ENCODE results near the gene SYNDIG1. TPM values are rescaled to one million over a fixed set of nuclear protein-coding genes. Genes with fewer than 3 reads are reported as not detected.

Gene SYNDIG1
- total RNA-seq, 2 experiments from 2014 or later = not detected

- DNase-seq = no peak
- ATAC-seq = no peak
- Mint-ChIP-seq H3K27ac (no peak overlapping the region), H3K4me3 (no peak overlapping the region), H3K36me3 (no peaks in the 10 kb centered on the region), H3K27me3 (no peaks in the 10 kb centered on the region), H3K9me3 (ENCODE audit: low read depth) (no peaks in the 10 kb centered on the region), H3K4me1 (no peaks in the 10 kb centered on the region)
- CTCF ChIA-PET = no interaction called here
These were observed 210.1 kb downstream of the SYNDIG1 start for GRCh38 chr20:24679448-24680047.

DNA sequence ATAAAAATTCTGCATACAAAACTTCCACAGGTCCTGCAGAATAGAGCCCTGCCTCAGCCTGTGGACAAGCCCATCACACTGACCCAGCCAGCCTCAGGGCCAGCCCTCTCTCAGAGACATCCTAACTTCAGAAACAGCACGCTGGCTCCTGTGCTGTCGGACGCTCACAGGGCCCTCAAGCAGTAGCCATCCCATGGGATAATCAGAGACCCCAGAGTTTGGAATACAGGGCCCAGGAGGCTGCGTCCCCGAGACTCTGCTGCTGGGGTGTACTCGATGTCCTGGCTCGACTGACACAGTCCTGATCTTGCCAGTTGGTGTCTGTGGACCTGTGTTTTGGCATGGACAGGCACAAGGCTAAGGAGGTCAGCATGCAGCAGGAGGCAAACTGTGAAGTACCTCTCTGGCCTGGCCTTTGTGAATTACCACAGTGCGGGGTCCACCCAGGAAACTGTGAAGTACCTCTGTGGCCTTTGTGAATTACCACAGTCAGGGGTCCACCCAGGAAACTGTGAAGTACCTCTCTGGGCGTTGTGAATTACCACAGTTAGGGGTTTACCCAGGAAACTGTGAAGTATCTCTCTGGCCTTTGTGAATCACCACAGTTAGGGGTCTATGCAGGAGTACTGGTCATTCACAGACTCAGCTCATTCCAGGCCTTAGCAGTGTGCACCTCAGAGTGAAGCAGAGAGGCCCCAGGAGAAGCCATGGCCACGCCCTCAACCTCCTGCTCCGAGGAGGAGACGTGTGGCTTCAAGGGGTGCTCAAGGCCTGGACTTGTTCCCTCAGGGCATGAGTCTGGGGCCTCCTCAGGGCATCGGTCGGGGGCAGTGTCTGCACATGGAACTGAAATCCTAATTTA is 212.4 kb downstream of the SYNDIG1 start:
- Mint-ChIP-seq H3K9me3 (ENCODE audit: low read depth) (no peaks in the 10 kb centered on the region), H3K27me3 (no peaks in the 10 kb centered on the region), H3K4me1 (no peaks in the 10 kb centered on the region), H3K27ac (no peak overlapping the region), H3K4me3 (no peak overlapping the region), H3K36me3 (no peaks in the 10 kb centered on the region)
- ATAC-seq = no peak
- DNase-seq = no peak
- CTCF ChIA-PET = no interaction called here

- DNase-seq (no peak), ATAC-seq (no peak)
- Mint-ChIP-seq H3K4me3 (no peak overlapping the region), H3K9me3 (ENCODE audit: low read depth) (no peaks in the 10 kb centered on the region), H3K27me3 (peaks cover 2% of the 10 kb centered on the region), H3K27ac (no peak overlapping the region), H3K36me3 (no peaks in the 10 kb centered on the region), H3K4me1 (no peaks in the 10 kb centered on the region)
- CTCF ChIA-PET = no interaction called here
These were observed 213.1 kb downstream of the SYNDIG1 start for GRCh38 chr20:24682496-24682985.

- ATAC-seq = no peak
- CTCF ChIA-PET = no interaction called here
These were observed 214.2 kb downstream of the SYNDIG1 start for GRCh38 chr20:24683676-24684075.

GRCh38 chr20:24684421-24684871 is 215.0 kb downstream of the SYNDIG1 start:
- Mint-ChIP-seq H3K27ac (no peak overlapping the region), H3K27me3 (peaks cover 7% of the 10 kb centered on the region), H3K9me3 (ENCODE audit: low read depth) (no peaks in the 10 kb centered on the region), H3K4me3 (no peak overlapping the region), H3K36me3 (no peaks in the 10 kb centered on the region), H3K4me1 (no peaks in the 10 kb centered on the region)
- CTCF ChIA-PET = no interaction called here
- DNase-seq (no peak), ATAC-seq (no peak)

More at GRCh38 chr20:24683676-24684075, 214.2 kb downstream of the SYNDIG1 start:
- no peaks in the 10 kb centered on the region for H3K36me3 Mint-ChIP-seq
- no peak for DNase-seq
- H3K9me3 Mint-ChIP-seq (ENCODE audit: low read depth) = no peaks in the 10 kb centered on the region
- no peaks in the 10 kb centered on the region for H3K4me1 Mint-ChIP-seq
- peaks cover 6% of the 10 kb centered on the region for H3K27me3 Mint-ChIP-seq
- H3K4me3 Mint-ChIP-seq = no peak overlapping the region
- no peak overlapping the region for H3K27ac Mint-ChIP-seq

DNA sequence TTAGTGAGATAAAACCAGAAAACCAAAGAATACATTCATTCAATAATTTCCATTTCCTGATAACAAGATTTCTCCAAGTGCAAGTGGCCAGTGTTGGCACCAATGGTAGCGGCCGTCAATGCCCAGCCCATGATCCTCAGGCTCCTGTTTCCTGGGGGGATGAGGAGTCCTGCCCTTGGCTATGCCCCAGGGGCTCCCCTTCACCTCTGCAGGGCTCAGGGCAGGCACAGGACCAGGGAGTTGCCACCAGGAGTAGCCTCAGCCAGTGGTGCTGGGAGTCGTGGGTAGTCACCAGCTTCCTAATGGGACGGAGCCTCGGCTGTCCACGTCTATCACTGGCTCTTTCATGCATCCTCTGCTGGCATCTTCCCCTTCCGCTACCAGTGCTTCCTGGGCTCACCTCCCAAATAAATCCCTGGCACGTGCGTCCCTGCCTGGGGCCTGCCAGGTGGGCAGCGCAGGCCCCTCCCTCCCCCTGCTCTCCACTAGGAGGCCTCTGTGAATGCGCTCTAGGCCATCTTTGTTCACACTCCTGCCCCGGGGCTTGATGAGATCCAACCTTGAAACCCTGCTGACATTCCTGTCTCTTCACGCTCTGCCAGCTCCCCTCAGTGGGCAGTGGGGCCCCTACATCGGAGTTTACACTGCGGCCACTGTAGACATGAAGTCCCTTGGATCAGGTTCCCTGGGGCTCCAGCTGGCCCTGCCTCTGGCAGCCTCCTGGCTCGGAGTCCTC is 215.7 kb downstream of the SYNDIG1 start:
- H3K4me1 Mint-ChIP-seq = no peaks in the 10 kb centered on the region
- H3K4me3 Mint-ChIP-seq = no peak overlapping the region
- peaks cover 14% of the 10 kb centered on the region for H3K27me3 Mint-ChIP-seq
- DNase-seq (no peak), ATAC-seq (no peak)
- CTCF ChIA-PET = no interaction called here
- no peaks in the 10 kb centered on the region for H3K9me3 Mint-ChIP-seq (ENCODE audit: low read depth)
- no peak overlapping the region for H3K27ac Mint-ChIP-seq
- no peaks in the 10 kb centered on the region for H3K36me3 Mint-ChIP-seq

GRCh38 chr20:24685736-24686135 is 216.3 kb downstream of the SYNDIG1 start:
- Mint-ChIP-seq H3K4me1 (no peaks in the 10 kb centered on the region), H3K27me3 (peaks cover 20% of the 10 kb centered on the region), H3K36me3 (no peaks in the 10 kb centered on the region), H3K4me3 (no peak overlapping the region), H3K27ac (no peak overlapping the region), H3K9me3 (ENCODE audit: low read depth) (no peaks in the 10 kb centered on the region)
- ATAC-seq (no peak), DNase-seq (no peak)
- CTCF ChIA-PET = no interaction called here

- no peaks in the 10 kb centered on the region for H3K9me3 Mint-ChIP-seq (ENCODE audit: low read depth)
- no peak for ATAC-seq
- peaks cover 20% of the 10 kb centered on the region for H3K27me3 Mint-ChIP-seq
- H3K27ac Mint-ChIP-seq = no peak overlapping the region
- H3K36me3 Mint-ChIP-seq = no peaks in the 10 kb centered on the region
- no peak for DNase-seq
- H3K4me3 Mint-ChIP-seq = no peak overlapping the region
- CTCF ChIA-PET = no interaction called here
- H3K4me1 Mint-ChIP-seq = no peaks in the 10 kb centered on the region
These were observed 216.7 kb downstream of the SYNDIG1 start for GRCh38 chr20:24686156-24686555.

DNA sequence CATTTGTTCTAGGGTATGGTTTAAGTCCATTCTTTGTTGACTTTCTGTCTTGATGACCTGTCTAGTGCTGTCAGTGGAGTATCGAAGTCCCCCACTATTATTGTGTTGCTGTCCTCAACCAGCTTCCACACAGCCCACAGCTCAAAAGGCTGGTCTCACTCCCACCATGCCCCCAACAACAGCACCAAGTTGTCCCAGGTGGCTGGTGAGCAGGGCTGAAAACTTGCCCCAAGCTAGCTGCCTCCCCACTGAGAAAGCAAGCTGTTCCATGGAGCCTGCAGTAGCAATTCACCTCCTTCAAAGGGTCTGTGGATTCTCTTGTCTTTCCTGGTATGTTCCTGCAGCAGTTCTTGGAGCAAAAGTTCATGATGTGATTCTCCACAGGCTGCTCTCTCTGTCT is 221.0 kb downstream of the SYNDIG1 start:
- CTCF ChIA-PET = no interaction called here
- no peak overlapping the region for H3K27ac Mint-ChIP-seq
- no peaks in the 10 kb centered on the region for H3K4me1 Mint-ChIP-seq
- ATAC-seq (no peak), DNase-seq (peak; percentile 26)
- H3K27me3 Mint-ChIP-seq = peaks cover 20% of the 10 kb centered on the region
- no peaks in the 10 kb centered on the region for H3K9me3 Mint-ChIP-seq (ENCODE audit: low read depth)
- H3K36me3 Mint-ChIP-seq = no peaks in the 10 kb centered on the region
- no peak overlapping the region for H3K4me3 Mint-ChIP-seq

DNA sequence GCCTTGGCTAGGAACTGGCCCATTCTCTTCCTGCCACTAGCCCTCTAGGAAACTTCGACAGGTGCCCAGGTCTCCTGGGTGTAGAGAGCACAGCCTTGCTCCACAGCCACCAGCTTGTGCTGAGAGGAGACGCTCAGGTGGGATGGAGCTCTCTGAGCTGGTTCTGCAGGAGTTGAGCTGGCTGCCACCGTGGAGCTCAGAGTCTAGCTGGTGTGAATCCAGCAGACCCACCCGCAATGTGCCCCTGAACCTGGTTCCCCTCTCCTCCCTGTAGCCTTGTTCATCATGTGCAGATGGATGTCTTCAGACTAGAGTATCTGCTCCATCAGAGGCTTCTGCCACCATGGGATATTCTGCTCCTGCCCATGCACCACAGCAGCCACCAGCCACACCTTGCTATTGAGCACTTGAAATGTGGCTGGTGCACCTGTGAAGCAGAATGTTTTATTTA is 222.5 kb downstream of the SYNDIG1 start:
- Mint-ChIP-seq H3K36me3 (no peaks in the 10 kb centered on the region), H3K27me3 (peaks cover 20% of the 10 kb centered on the region), H3K9me3 (ENCODE audit: low read depth) (no peaks in the 10 kb centered on the region), H3K4me1 (no peaks in the 10 kb centered on the region), H3K4me3 (no peak overlapping the region), H3K27ac (no peak overlapping the region)
- CTCF ChIA-PET = no interaction called here
- DNase-seq = peak; percentile 22
- ATAC-seq = no peak

DNA sequence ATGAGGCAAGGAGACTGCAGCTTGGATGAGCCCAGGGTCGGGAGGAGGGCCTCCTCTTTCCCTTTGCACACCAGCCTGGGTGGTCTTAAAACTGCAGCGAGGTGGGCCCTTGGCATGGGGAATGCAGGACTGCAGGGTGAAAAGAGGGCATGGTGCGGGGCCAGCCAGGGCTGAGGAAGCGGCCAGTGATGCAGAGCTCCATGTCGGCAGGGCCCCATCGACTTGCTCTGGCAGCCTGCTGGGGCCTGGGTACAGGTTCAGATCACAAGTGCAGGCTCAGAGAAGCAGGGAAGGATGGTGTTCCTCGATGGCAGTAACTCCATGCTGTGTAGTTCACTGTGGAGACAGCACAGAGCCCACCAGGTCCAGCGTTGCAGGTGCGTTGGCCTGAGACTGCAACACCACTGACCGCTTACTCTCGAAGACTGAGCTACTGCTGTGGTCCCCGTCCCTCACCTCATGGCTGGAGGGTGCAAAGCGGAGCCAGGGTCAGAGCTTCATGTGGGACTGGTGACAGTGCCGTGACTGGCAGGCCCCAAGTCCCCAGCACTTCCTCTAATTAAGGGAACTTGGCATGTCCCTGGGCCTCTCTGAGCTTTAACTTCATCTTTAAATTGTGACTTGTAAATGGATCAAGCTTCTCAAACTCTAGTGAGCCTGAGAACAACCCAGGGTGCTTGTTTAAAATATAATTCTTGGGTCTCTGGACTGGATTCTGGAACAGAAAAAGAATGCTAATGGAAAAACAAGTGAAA is 223.2 kb downstream of the SYNDIG1 start:
- peaks cover 17% of the 10 kb centered on the region for H3K27me3 Mint-ChIP-seq
- no peak overlapping the region for H3K27ac Mint-ChIP-seq
- H3K4me3 Mint-ChIP-seq = no peak overlapping the region
- no peak for ATAC-seq
- no peaks in the 10 kb centered on the region for H3K4me1 Mint-ChIP-seq
- H3K36me3 Mint-ChIP-seq = no peaks in the 10 kb centered on the region
- DNase-seq = no peak
- CTCF ChIA-PET = no interaction called here
- no peaks in the 10 kb centered on the region for H3K9me3 Mint-ChIP-seq (ENCODE audit: low read depth)

DNA sequence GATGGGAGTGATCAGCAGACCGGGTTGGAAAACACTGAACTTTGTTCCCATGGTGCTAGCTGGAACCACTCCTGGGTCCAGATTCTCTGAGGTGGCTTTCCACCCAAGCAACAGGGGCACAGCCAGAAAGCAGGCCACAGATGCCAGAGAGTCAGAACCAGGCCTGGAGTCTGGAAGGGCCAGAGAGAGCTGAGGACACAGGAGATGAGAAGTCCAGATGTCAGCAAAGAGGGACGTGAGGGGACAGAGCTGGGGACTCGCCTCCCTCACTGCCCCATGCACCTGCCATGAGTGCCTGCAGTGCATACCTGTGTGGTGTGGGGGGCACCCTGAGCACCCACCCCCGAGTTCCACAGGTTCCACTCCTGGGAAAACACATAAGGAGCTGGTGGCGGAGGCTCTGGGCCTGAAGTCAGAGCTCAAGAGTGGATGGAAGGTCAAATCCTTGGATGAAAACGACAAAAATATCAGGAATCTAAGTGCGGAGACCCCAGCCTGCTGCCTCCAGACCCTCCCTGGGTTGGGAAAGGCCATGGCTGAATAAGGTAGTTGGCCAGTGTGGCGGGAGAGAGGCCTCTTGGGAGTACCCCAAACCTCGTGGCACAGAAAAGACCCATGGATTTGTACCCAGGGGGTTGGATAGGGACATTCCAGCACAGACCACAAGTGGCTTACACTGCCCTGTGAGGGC is 224.2 kb downstream of the SYNDIG1 start:
- Mint-ChIP-seq H3K27me3 (peaks cover 14% of the 10 kb centered on the region), H3K9me3 (ENCODE audit: low read depth) (no peaks in the 10 kb centered on the region), H3K36me3 (no peaks in the 10 kb centered on the region), H3K4me3 (no peak overlapping the region), H3K4me1 (no peaks in the 10 kb centered on the region), H3K27ac (no peak overlapping the region)
- CTCF ChIA-PET = no interaction called here
- DNase-seq = peak; percentile 27
- ATAC-seq = no peak
